Astrocyte of the cerebellum (primary cell): Measurements from ENCODE around the gene FLNA.
"Not testable (repeated sequence)": the region's sequence is repeated elsewhere in the genome, so short reads cannot be mapped to it uniquely, and the experiment has no call there.

Experiments used
- DNase-seq: peaks from one replicate; pipeline ENCODE4 v3.0.0-alpha.2; 2011; ENCODE audit warnings: low read depth
- H3K4me3 ChIP-seq: 2 replicates; pipeline ENCODE4 v1.5.1; 2011; ENCODE audit warnings: mild to moderate bottlenecking, low read depth, low read length, moderate library complexity
- CTCF ChIP-seq: IDR thresholded peaks from 2 replicates; pipeline ENCODE4 v1.5.1; 2012; ENCODE audit warnings: low read length, low read depth, moderate library complexity, mild to moderate bottlenecking; ENCODE audit errors: missing control alignments
- in situ Hi-C: cut with HindIII; loops from 2 replicates; pipeline ENCODE4 v1.10.0; 2017; ENCODE audit warnings: low sequenced_read_pairs

The FLNA gene

GRCh38 chrX:154348114-154348531 lies 26.3 kb downstream of the FLNA start:
- DNase-seq = no peak
- H3K4me3 ChIP-seq = no peak overlapping the region
- no peak for TF ChIP-seq CTCF
- in situ Hi-C loops = no loop called here

- in situ Hi-C loops, DNase-seq, H3K4me3 ChIP-seq: not testable (repeated sequence)
These were observed 30.8 kb downstream of the FLNA start for GRCh38 chrX:154343620-154344019.

GRCh38 chrX:154343063-154343462 lies 31.4 kb downstream of the FLNA start:
- DNase-seq, H3K4me3 ChIP-seq, in situ Hi-C loops: not testable (repeated sequence)

- H3K4me3 ChIP-seq, DNase-seq, in situ Hi-C loops: not testable (repeated sequence)
These were observed 32.8 kb downstream of the FLNA start for GRCh38 chrX:154341399-154342298.

GRCh38 chrX:154334496-154334895 lies 39.9 kb downstream of the FLNA start:
- H3K4me3 ChIP-seq = no peak overlapping the region
- no peak for TF ChIP-seq CTCF
- in situ Hi-C loops = no loop called here
- no peak for DNase-seq

- no peak overlapping the region for H3K4me3 ChIP-seq
- in situ Hi-C loops = no loop called here
- DNase-seq = no peak
- TF ChIP-seq CTCF = no peak
These were observed 40.6 kb downstream of the FLNA start for GRCh38 chrX:154333837-154334271.

GRCh38 chrX:154333116-154333515 lies 41.3 kb downstream of the FLNA start:
- TF ChIP-seq CTCF = no peak
- DNase-seq = no peak
- in situ Hi-C loops = no loop called here
- no peak overlapping the region for H3K4me3 ChIP-seq

GRCh38 chrX:154332561-154332960 lies 41.9 kb downstream of the FLNA start:
- no peak for DNase-seq
- in situ Hi-C loops = no loop called here
- no peak overlapping the region for H3K4me3 ChIP-seq
- no peak for TF ChIP-seq CTCF
